MM.1S (cell line): ENCODE measurements around the gene NOD2.

Experiments used
- DNase-seq: peaks from one replicate; pipeline ENCODE4 v3.0.0-alpha.2; 2015
- H2AFZ ChIP-seq: fragments of 300-600 bp; sonication (generic); 2 replicates; pipeline ENCODE4 v1.6.0; 2016; ENCODE audit warnings: antibody characterized with exemption, low read length
- H3F3A ChIP-seq: fragments of 300-600 bp; sonication (generic); 2 replicates; pipeline ENCODE4 v1.6.1; 2016; ENCODE audit warnings: mild to moderate bottlenecking, antibody characterized with exemption, low read length, moderate library complexity, mixed read lengths; ENCODE audit not compliant: insufficient read depth
- H3K27ac ChIP-seq: fragments of 300-600 bp; sonication (generic); 2 replicates; pipeline ENCODE4 v1.5.1; 2016; ENCODE audit warnings: mild to moderate bottlenecking, low read length
- H3K27me3 ChIP-seq: fragments of 300-600 bp; sonication (generic); replicated peaks from 2 replicates; pipeline ENCODE4 v1.6.0; 2016; ENCODE audit warnings: low read length; ENCODE audit not compliant: insufficient read depth
- H3K36me3 ChIP-seq: fragments of 300-600 bp; sonication (generic); replicated peaks from 2 replicates; pipeline ENCODE4 v1.6.1; 2016; ENCODE audit warnings: mild to moderate bottlenecking, low read length, mixed read lengths; ENCODE audit not compliant: insufficient read depth
- H3K4me1 ChIP-seq: fragments of 300-600 bp; sonication (generic); 2 replicates; pipeline ENCODE4 v1.6.1; 2016; ENCODE audit warnings: low read length, mixed read lengths
- H3K4me2 ChIP-seq: fragments of 300-600 bp; sonication (generic); 2 replicates; pipeline ENCODE4 v1.6.0; 2016; ENCODE audit warnings: low read depth, low read length
- H3K4me3 ChIP-seq: fragments of 300-600 bp; sonication (generic); 2 replicates; pipeline ENCODE4 v1.5.1; 2016; ENCODE audit warnings: low read length, mixed read lengths
- H3K79me2 ChIP-seq: fragments of 300-600 bp; sonication (generic); 2 replicates; pipeline ENCODE4 v1.6.1; 2016; ENCODE audit warnings: mixed run types, low read length, mixed read lengths
- H3K9ac ChIP-seq: fragments of 300-600 bp; sonication (generic); 2 replicates; pipeline ENCODE4 v1.6.1; 2016; ENCODE audit warnings: low read length, mixed read lengths
- H3K9me2 ChIP-seq: fragments of 300-600 bp; sonication (generic); replicated peaks from 2 replicates; pipeline ENCODE4 v1.6.1; 2016; ENCODE audit warnings: mild to moderate bottlenecking, low read length, mixed read lengths; ENCODE audit not compliant: insufficient read depth
- H3K9me3 ChIP-seq: fragments of 300-600 bp; sonication (generic); replicated peaks from 2 replicates; pipeline ENCODE4 v1.6.1; 2016; ENCODE audit warnings: mild to moderate bottlenecking, low read length, mixed read lengths; ENCODE audit not compliant: insufficient read depth
- H4K20me1 ChIP-seq: fragments of 300-600 bp; sonication (generic); 2 replicates; pipeline ENCODE4 v1.6.1; 2016; ENCODE audit warnings: mild to moderate bottlenecking, low read length, moderate library complexity, mixed read lengths; ENCODE audit not compliant: insufficient read depth
- CTCF ChIP-seq: fragments of 300-600 bp; sonication (generic); IDR thresholded peaks from 2 replicates; pipeline ENCODE4 v1.5.1; 2016; ENCODE audit warnings: antibody characterized with exemption, low read length, mixed read lengths
- EZH2 ChIP-seq: fragments of 300-600 bp; sonication (generic); optimal IDR thresholded peaks from 2 replicates; pipeline ENCODE3; 2017; ENCODE audit warnings: low read depth, mild to moderate bottlenecking, antibody characterized with exemption, low read length, mixed read lengths
- EZH2phosphoT487 ChIP-seq: fragments of 300-600 bp; sonication (generic); IDR thresholded peaks from 2 replicates; pipeline ENCODE4 v1.6.1; 2018; ENCODE audit warnings: antibody characterized with exemption, low read length

NOD2 gene

GRCh38 chr16:50711862-50712559 is 18.6 kb downstream of the NOD2 start:
- H3K27ac ChIP-seq, result no peak overlapping the region
- no peaks in the 10 kb centered on the region for H3K9me3 ChIP-seq
- H3K9me2 ChIP-seq, result no peaks in the 10 kb centered on the region
- no peaks in the 10 kb centered on the region for H3K79me2 ChIP-seq
- H3K4me2 ChIP-seq, result no peak overlapping the region
- H4K20me1 ChIP-seq, result no peaks in the 10 kb centered on the region
- DNase-seq, result no peak
- no peak overlapping the region for H2AFZ ChIP-seq
- H3K36me3 ChIP-seq, result no peaks in the 10 kb centered on the region
- TF ChIP-seq EZH2 (no peak), CTCF (no peak), EZH2phosphoT487 (no peak)
- peaks cover 8% of the 10 kb centered on the region for H3K4me1 ChIP-seq
- no peaks in the 10 kb centered on the region for H3F3A ChIP-seq
- H3K9ac ChIP-seq, result no peak overlapping the region
- H3K4me3 ChIP-seq, result no peak overlapping the region
- H3K27me3 ChIP-seq, result no peaks in the 10 kb centered on the region

GRCh38 chr16:50712560-50712898 is 19.1 kb downstream of the NOD2 start:
- no peaks in the 10 kb centered on the region for H3K9me2 ChIP-seq
- H4K20me1 ChIP-seq, result no peaks in the 10 kb centered on the region
- H3K27ac ChIP-seq, result no peak overlapping the region
- H3K4me3 ChIP-seq, result no peak overlapping the region
- no peak overlapping the region for H2AFZ ChIP-seq
- no peak for DNase-seq
- H3K9me3 ChIP-seq, result no peaks in the 10 kb centered on the region
- H3K9ac ChIP-seq, result no peak overlapping the region
- H3K4me1 ChIP-seq, result peaks cover 8% of the 10 kb centered on the region
- no peaks in the 10 kb centered on the region for H3K36me3 ChIP-seq
- no peaks in the 10 kb centered on the region for H3K27me3 ChIP-seq
- no peaks in the 10 kb centered on the region for H3K79me2 ChIP-seq
- no peak overlapping the region for H3K4me2 ChIP-seq
- H3F3A ChIP-seq, result no peaks in the 10 kb centered on the region
- no peak for TF ChIP-seq EZH2phosphoT487
- no peak for TF ChIP-seq EZH2
- no peak for TF ChIP-seq CTCF

GRCh38 chr16:50712956-50713355 is 19.6 kb downstream of the NOD2 start:
- TF ChIP-seq CTCF (no peak), EZH2 (no peak), EZH2phosphoT487 (no peak)
- Histone ChIP-seq H3K27me3 (no peaks in the 10 kb centered on the region), H3K4me1 (peaks cover 8% of the 10 kb centered on the region), H3K79me2 (no peaks in the 10 kb centered on the region), H3K9ac (no peak overlapping the region), H3K9me3 (no peaks in the 10 kb centered on the region), H3K36me3 (no peaks in the 10 kb centered on the region), H3K4me2 (no peak overlapping the region), H3K27ac (no peak overlapping the region), H3F3A (no peaks in the 10 kb centered on the region), H3K9me2 (no peaks in the 10 kb centered on the region), H2AFZ (no peak overlapping the region), H4K20me1 (no peaks in the 10 kb centered on the region), H3K4me3 (no peak overlapping the region)
- no peak for DNase-seq
